Natural killer cell (primary cell): ENCODE data around the gene HOXC9. TPM values are rescaled to one million over a fixed set of nuclear protein-coding genes. Genes with fewer than 3 reads are reported as not detected.

Experiments used
- ATAC-seq, 3 donors: fragments of 150-1000 bp in 2 of 3; fragments of 200-7000 bp in 1 of 3; cut with Tn5 transposase; 1 replicate in 1 of 3; 2 replicates in 2 of 3; pipeline ENCODE4 v1.10.0; 2021; ENCODE audit warnings: mild to moderate bottlenecking in 2 of 3, moderate library complexity in 2 of 3
- DNase-seq, 2 donors: peaks; one replicate each; pipeline versions ENCODE4 v3.0.0 to v3.0.0-alpha.2; 2013 to 2021; ENCODE audit warnings: mixed read lengths in 1 of 2
- H3K27ac ChIP-seq: one replicate; pipeline ENCODE4 v1.5.1; 2013; ENCODE audit warnings: mild to moderate bottlenecking, low read length
- H3K27me3 ChIP-seq: one replicate; pipeline ENCODE4 v1.6.1; 2013; ENCODE audit warnings: low read length; ENCODE audit not compliant: control insufficient read depth, insufficient read depth
- H3K36me3 ChIP-seq: one replicate; pipeline ENCODE4 v1.6.1; 2013; ENCODE audit warnings: low read length; ENCODE audit not compliant: control insufficient read depth, insufficient read depth
- H3K4me1 ChIP-seq: one replicate; pipeline ENCODE4 v1.6.1; 2013; ENCODE audit warnings: low read length; ENCODE audit not compliant: control insufficient read depth, insufficient read depth
- H3K4me3 ChIP-seq: one replicate; pipeline ENCODE4 v1.5.1; 2013; ENCODE audit warnings: low read length
- H3K9me3 ChIP-seq: one replicate; pipeline ENCODE4 v1.6.1; 2013; ENCODE audit warnings: low read length; ENCODE audit not compliant: control insufficient read depth, insufficient read depth
- H3K27ac Mint-ChIP-seq, 2 donors: one replicate each; pipeline ENCODE4 v1.8.0; 2022; ENCODE audit warnings: mild to moderate bottlenecking in 2 of 2, mixed read lengths in 2 of 2, moderate library complexity in 1 of 2
- H3K27me3 Mint-ChIP-seq, 2 donors: one replicate each; pipeline ENCODE4 v1.8.0; 2022; ENCODE audit warnings: low read depth in 2 of 2, mixed read lengths in 2 of 2
- H3K36me3 Mint-ChIP-seq: one replicate; pipeline ENCODE4 v1.8.0; 2022; ENCODE audit warnings: mixed read lengths
- H3K4me1 Mint-ChIP-seq, 2 donors: one replicate each; pipeline ENCODE4 v1.8.0; 2022; ENCODE audit warnings: mixed read lengths in 2 of 2
- H3K4me3 Mint-ChIP-seq: one replicate; pipeline ENCODE4 v1.8.0; 2022; ENCODE audit warnings: mild to moderate bottlenecking, moderate library complexity, mixed read lengths
- H3K9me3 Mint-ChIP-seq, 2 donors: one replicate each; pipeline ENCODE4 v1.8.0; 2022; ENCODE audit warnings: mixed read lengths in 2 of 2
- CTCF ChIP-seq: fragments of 200-600 bp; IDR thresholded peaks from one replicate; pipeline ENCODE4 v1.8.0; 2022; ENCODE audit warnings: antibody characterized with exemption
- WGBS: methylation state at CpG from one replicate; pipeline ENCODE4 v1.1.7; 2013; ENCODE audit warnings: missing lambda C conversion rate; ENCODE audit not compliant: insufficient coverage; 5-methylcytosine and 5-hydroxymethylcytosine counted together
- intact Hi-C: fragments of 100-400 bp; cut with micrococcal nuclease; formaldehyde crosslinking; loops from one replicate; pipeline ENCODE4 v1.14.2; 2022
- total RNA-seq, 4 donors: library from RNA; stranded (reverse); fragments of 120-200 nt in 1 of 4; gene quantifications; one replicate each; pipeline versions ENCODE4 v1.2.3 to v1.2.4, GENCODE V29; 2013 to 2022

HOXC9 gene
- total RNA-seq, 3 donors from 2014 or later (not counting 1 experiment from before 2014, with no cell fraction given): not detected

- H3K27me3 Mint-ChIP-seq: peaks cover 84 to 96% of the 10 kb centered on the region in 2 donors
- Histone ChIP-seq H3K9me3 (peaks cover 9% of the 10 kb centered on the region), H3K4me1 (peaks cover 26% of the 10 kb centered on the region), H3K36me3 (no peaks in the 10 kb centered on the region), H3K27me3 (peaks cover 85% of the 10 kb centered on the region), H3K4me3 (no peak overlapping the region), H3K27ac (no peak overlapping the region)
- H3K4me1 Mint-ChIP-seq: peaks cover 23 to 27% of the 10 kb centered on the region in 2 donors
- H3K9me3 Mint-ChIP-seq: peaks cover 0 to 2% of the 10 kb centered on the region in 2 donors
- TF ChIP-seq CTCF: no peak
- WGBS: 43% methylated on average over 22 of the region's 22 CpGs
- peak overlapping the region; percentile 74 for H3K4me3 Mint-ChIP-seq
- H3K36me3 Mint-ChIP-seq: no peaks in the 10 kb centered on the region
- DNase-seq: no peak
- intact Hi-C loops: loop anchor here (5.0 to 10.0 kb wide), 2 partner anchors 38 to 50 kb away; no protein-coding TSS in a partner anchor
- peak overlapping the region in 1 of 2 donors; percentile 31 for H3K27ac Mint-ChIP-seq
- no peak for ATAC-seq
Measured at GRCh38 chr12:54034785-54035310, 34.9 kb downstream of the HOXC9 start.

GRCh38 chr12:54035568-54036264, 35.8 kb downstream of the HOXC9 start:
- DNase-seq (no peak), ATAC-seq (no peak)
- intact Hi-C loops: loop anchor here (10.0 kb wide), 1 partner anchor 49 kb away; no protein-coding TSS in a partner anchor
- H3K27ac Mint-ChIP-seq: no peak overlapping the region
- no peaks in the 10 kb centered on the region for H3K36me3 Mint-ChIP-seq
- peaks cover 26% of the 10 kb centered on the region for H3K4me1 ChIP-seq
- H3K9me3 Mint-ChIP-seq: peaks cover 0 to 2% of the 10 kb centered on the region in 2 donors
- no peak overlapping the region for H3K27ac ChIP-seq
- peaks cover 23 to 27% of the 10 kb centered on the region in 2 donors for H3K4me1 Mint-ChIP-seq
- H3K4me3 Mint-ChIP-seq: no peak overlapping the region
- H3K36me3 ChIP-seq: no peaks in the 10 kb centered on the region
- H3K4me3 ChIP-seq: no peak overlapping the region
- peaks cover 85 to 96% of the 10 kb centered on the region in 2 donors for H3K27me3 Mint-ChIP-seq
- 85% methylated on average over 6 of the region's 6 CpGs for WGBS
- peaks cover 85% of the 10 kb centered on the region for H3K27me3 ChIP-seq
- H3K9me3 ChIP-seq: peaks cover 9% of the 10 kb centered on the region
- TF ChIP-seq CTCF: no peak

- Mint-ChIP-seq H3K9me3 (peaks cover 0 to 2% of the 10 kb centered on the region in 2 donors), H3K4me1 (peaks cover 23 to 27% of the 10 kb centered on the region in 2 donors), H3K27ac (no peak overlapping the region), H3K4me3 (no peak overlapping the region), H3K27me3 (peaks cover 85 to 88% of the 10 kb centered on the region in 2 donors), H3K36me3 (no peaks in the 10 kb centered on the region)
- ATAC-seq: no peak
- H3K27me3 ChIP-seq: peaks cover 82% of the 10 kb centered on the region
- no peaks in the 10 kb centered on the region for H3K36me3 ChIP-seq
- intact Hi-C loops: loop anchor here (10.0 kb wide), 1 partner anchor 48 kb away; no protein-coding TSS in a partner anchor
- peaks cover 9% of the 10 kb centered on the region for H3K9me3 ChIP-seq
- H3K4me1 ChIP-seq: peaks cover 26% of the 10 kb centered on the region
- TF ChIP-seq CTCF: no peak
- no peak overlapping the region for H3K4me3 ChIP-seq
- DNase-seq: no peak
- H3K27ac ChIP-seq: no peak overlapping the region
- 68% methylated on average over 14 of the region's 14 CpGs for WGBS
Measured at GRCh38 chr12:54036620-54037359, 36.8 kb downstream of the HOXC9 start.
